ENCODE results near the gene BACH2. TPM values are rescaled to one million over a fixed set of nuclear protein-coding genes. Genes with fewer than 3 reads are reported as not detected.

The BACH2 gene
- total RNA-seq, 1 donor from 2014 or later: 5.0 TPM

GRCh38 chr6:90297867-90298381 lies 1.3 kb upstream of the BACH2 start:
- DNase-seq (ENCODE audit: low read depth): no peak
- Histone ChIP-seq H3K4me3 (ENCODE audit: low read depth, low read length) (no peak overlapping the region), H3K27me3 (ENCODE audit: control insufficient read depth, insufficient read depth, low read length) (peaks cover 2% of the 10 kb centered on the region), H3K36me3 (ENCODE audit: control insufficient read depth, insufficient read depth, low read length) (no peaks in the 10 kb centered on the region)
- no peak for TF ChIP-seq CTCF (IDR thresholded peaks at IDR 0.05; ENCODE audit: insufficient read depth, low read length, poor library complexity, severe bottlenecking)

- Histone ChIP-seq H3K36me3 (ENCODE audit: control insufficient read depth, insufficient read depth, low read length) (no peaks in the 10 kb centered on the region), H3K4me3 (ENCODE audit: low read depth, low read length) (peak overlapping the region; percentile 76), H3K27me3 (ENCODE audit: control insufficient read depth, insufficient read depth, low read length) (peaks cover 2% of the 10 kb centered on the region)
- TF ChIP-seq CTCF (IDR thresholded peaks at IDR 0.05; ENCODE audit: insufficient read depth, low read length, poor library complexity, severe bottlenecking): no peak
- DNase-seq (ENCODE audit: low read depth): no peak
Measured at GRCh38 chr6:90297115-90297866, 648 bp upstream of the BACH2 start.

GRCh38 chr6:90295854-90296340 lies 746 bp downstream of the BACH2 start:
- no peak for TF ChIP-seq CTCF (IDR thresholded peaks at IDR 0.05; ENCODE audit: insufficient read depth, low read length, poor library complexity, severe bottlenecking)
- Histone ChIP-seq H3K27me3 (ENCODE audit: control insufficient read depth, insufficient read depth, low read length) (peaks cover 2% of the 10 kb centered on the region), H3K4me3 (ENCODE audit: low read depth, low read length) (peak overlapping the region; percentile 76), H3K36me3 (ENCODE audit: control insufficient read depth, insufficient read depth, low read length) (no peaks in the 10 kb centered on the region)
- DNase-seq (ENCODE audit: low read depth): no peak

GRCh38 chr6:90294989-90295853 lies 1.4 kb downstream of the BACH2 start:
- DNase-seq (ENCODE audit: low read depth): no peak
- peak overlapping the region; percentile 76 for H3K4me3 ChIP-seq (ENCODE audit: low read depth, low read length)

GRCh38 chr6:90294614-90294988 lies 2.0 kb downstream of the BACH2 start:
- peak overlapping the region; percentile 76 for H3K4me3 ChIP-seq (ENCODE audit: low read depth, low read length)
- DNase-seq (ENCODE audit: low read depth): no peak
- H3K27me3 ChIP-seq (ENCODE audit: control insufficient read depth, insufficient read depth, low read length): peaks cover 2% of the 10 kb centered on the region
- H3K36me3 ChIP-seq (ENCODE audit: control insufficient read depth, insufficient read depth, low read length): no peaks in the 10 kb centered on the region
- TF ChIP-seq CTCF (IDR thresholded peaks at IDR 0.05; ENCODE audit: insufficient read depth, low read length, poor library complexity, severe bottlenecking): no peak

More at GRCh38 chr6:90294989-90295853, 1.4 kb downstream of the BACH2 start:
- TF ChIP-seq CTCF (IDR thresholded peaks at IDR 0.05; ENCODE audit: insufficient read depth, low read length, poor library complexity, severe bottlenecking): peak; percentile 33
- H3K36me3 ChIP-seq (ENCODE audit: control insufficient read depth, insufficient read depth, low read length): no peaks in the 10 kb centered on the region
- peaks cover 2% of the 10 kb centered on the region for H3K27me3 ChIP-seq (ENCODE audit: control insufficient read depth, insufficient read depth, low read length)

Data from kidney epithelial cell (primary cell).